Astrocyte of the spinal cord (primary cell): ENCODE data around the gene CRB2.

Experiments used
- DNase-seq: peaks from one replicate; pipeline ENCODE4 v3.0.0; 2011; ENCODE audit warnings: low read depth, low spot score
- H3K4me3 ChIP-seq: 2 replicates; pipeline ENCODE4 v1.5.1; 2011; ENCODE audit warnings: low read depth, mild to moderate bottlenecking, low read length, moderate library complexity
- in situ Hi-C: cut with HindIII; loops from 2 replicates; pipeline ENCODE4 v1.10.0; 2017; ENCODE audit warnings: low sequenced_read_pairs
- TF ChIP-seq, protein P1 (sequence below): IDR thresholded peaks from 2 replicates; pipeline ENCODE4 v1.5.1; 2012; ENCODE audit warnings: low read depth, mild to moderate bottlenecking, low read length, inconsistent platforms

CRB2 gene

GRCh38 chr9:123336449-123336848 is 19.5 kb upstream of the CRB2 start:
- no peak for DNase-seq
- H3K4me3 ChIP-seq: no peak overlapping the region
- TF ChIP-seq, protein P1, sequence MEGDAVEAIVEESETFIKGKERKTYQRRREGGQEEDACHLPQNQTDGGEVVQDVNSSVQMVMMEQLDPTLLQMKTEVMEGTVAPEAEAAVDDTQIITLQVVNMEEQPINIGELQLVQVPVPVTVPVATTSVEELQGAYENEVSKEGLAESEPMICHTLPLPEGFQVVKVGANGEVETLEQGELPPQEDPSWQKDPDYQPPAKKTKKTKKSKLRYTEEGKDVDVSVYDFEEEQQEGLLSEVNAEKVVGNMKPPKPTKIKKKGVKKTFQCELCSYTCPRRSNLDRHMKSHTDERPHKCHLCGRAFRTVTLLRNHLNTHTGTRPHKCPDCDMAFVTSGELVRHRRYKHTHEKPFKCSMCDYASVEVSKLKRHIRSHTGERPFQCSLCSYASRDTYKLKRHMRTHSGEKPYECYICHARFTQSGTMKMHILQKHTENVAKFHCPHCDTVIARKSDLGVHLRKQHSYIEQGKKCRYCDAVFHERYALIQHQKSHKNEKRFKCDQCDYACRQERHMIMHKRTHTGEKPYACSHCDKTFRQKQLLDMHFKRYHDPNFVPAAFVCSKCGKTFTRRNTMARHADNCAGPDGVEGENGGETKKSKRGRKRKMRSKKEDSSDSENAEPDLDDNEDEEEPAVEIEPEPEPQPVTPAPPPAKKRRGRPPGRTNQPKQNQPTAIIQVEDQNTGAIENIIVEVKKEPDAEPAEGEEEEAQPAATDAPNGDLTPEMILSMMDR: no peak
- in situ Hi-C loops: no loop called here

- in situ Hi-C loops: no loop called here
- TF ChIP-seq, protein P1: no peak
- no peak for DNase-seq
- H3K4me3 ChIP-seq: no peak overlapping the region
Measured at GRCh38 chr9:123336959-123337358, 19.0 kb upstream of the CRB2 start.

DNA sequence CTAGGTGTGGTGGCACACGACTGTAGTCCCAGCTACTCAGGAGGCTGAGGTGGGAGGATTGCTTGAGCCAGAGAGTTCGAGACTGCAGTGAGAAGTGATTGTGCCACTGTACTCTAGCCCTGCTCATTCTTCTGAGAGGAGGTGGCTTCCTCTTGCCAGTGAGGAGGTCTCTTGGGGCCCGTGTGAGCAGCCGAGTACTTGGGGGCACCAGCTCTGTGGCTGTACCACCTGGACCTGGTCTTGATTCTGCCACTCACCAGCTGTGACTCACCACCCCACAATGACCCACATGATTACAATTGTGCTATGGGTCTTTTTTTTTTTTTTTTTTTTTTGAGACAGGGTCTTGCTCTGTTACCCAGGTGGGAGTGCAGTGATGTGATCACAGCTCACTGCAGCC is 18.0 kb upstream of the CRB2 start:
- no peak overlapping the region for H3K4me3 ChIP-seq
- no peak for DNase-seq
- TF ChIP-seq, protein P1: no peak
- in situ Hi-C loops: no loop called here

GRCh38 chr9:123338710-123339665 is 17.0 kb upstream of the CRB2 start:
- TF ChIP-seq, protein P1: no peak
- H3K4me3 ChIP-seq: no peak overlapping the region
- in situ Hi-C loops: no loop called here
- peak; percentile 10 for DNase-seq

GRCh38 chr9:123339666-123340510 is 16.1 kb upstream of the CRB2 start:
- TF ChIP-seq, protein P1: no peak
- in situ Hi-C loops: no loop called here
- no peak for DNase-seq
- H3K4me3 ChIP-seq: no peak overlapping the region

GRCh38 chr9:123341816-123342215 is 14.2 kb upstream of the CRB2 start:
- no peak overlapping the region for H3K4me3 ChIP-seq
- in situ Hi-C loops: no loop called here
- no peak for DNase-seq
- TF ChIP-seq, protein P1: no peak
